ENCODE data around the gene EML1. TPM values are rescaled to one million over a fixed set of nuclear protein-coding genes. Genes with fewer than 3 reads are reported as not detected.

The EML1 gene, protein sequence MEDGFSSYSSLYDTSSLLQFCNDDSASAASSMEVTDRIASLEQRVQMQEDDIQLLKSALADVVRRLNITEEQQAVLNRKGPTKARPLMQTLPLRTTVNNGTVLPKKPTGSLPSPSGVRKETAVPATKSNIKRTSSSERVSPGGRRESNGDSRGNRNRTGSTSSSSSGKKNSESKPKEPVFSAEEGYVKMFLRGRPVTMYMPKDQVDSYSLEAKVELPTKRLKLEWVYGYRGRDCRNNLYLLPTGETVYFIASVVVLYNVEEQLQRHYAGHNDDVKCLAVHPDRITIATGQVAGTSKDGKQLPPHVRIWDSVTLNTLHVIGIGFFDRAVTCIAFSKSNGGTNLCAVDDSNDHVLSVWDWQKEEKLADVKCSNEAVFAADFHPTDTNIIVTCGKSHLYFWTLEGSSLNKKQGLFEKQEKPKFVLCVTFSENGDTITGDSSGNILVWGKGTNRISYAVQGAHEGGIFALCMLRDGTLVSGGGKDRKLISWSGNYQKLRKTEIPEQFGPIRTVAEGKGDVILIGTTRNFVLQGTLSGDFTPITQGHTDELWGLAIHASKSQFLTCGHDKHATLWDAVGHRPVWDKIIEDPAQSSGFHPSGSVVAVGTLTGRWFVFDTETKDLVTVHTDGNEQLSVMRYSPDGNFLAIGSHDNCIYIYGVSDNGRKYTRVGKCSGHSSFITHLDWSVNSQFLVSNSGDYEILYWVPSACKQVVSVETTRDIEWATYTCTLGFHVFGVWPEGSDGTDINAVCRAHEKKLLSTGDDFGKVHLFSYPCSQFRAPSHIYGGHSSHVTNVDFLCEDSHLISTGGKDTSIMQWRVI
- 0.32 and 0.88 TPM in 2 replicates for total RNA-seq

DNA sequence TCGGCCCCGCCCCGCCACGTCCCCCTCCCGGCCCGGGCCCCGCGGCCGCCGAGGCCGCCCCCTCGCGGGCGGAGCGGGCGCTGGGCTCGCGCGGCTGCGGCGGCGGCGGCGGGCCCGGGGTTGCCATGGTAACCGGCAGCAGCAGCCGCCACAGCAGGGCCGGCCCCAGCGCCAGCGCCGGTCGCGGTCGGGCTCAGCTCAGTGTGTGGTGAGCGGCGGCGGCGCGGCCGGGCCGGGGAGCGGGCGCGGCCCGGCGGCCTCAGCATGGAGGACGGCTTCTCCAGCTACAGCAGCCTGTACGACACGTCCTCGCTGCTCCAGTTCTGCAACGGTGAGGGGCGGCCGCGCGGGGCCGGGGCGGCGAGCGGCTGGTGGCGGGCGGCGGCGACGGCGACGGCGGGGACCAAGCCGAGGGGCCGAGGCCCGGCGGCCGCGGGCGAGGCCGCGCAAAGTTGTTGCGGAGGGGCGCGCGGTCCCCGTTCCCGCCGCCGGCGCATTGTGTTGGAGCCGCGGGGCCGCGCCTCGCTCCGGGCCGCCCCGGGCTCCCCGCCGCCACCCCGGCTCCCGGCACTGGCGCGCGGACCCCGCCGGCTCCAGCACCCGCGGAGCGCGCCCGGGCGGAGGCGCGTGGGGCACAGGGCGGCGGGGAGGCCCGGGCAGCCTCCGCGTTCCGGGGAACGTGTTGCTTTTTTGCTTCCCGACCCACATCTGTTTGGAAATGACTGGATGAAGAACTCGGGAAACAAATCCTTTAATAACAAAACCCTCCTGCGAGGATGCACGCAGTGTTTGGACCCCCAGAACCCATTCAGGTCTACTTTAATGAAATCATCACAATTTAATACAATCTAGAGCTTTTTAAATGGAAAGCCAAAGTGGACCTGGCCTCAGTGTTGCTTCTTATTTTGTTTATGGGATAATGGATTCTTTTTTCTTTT lies at the start of gene EML1:
Gene EML1 (plus strand): TSS at position 201 of the 938 bp plus-strand sequence. CDS start 64 bp downstream, at position 265.
- intact Hi-C loops (cut with micrococcal nuclease) = loop anchor here (1.0 kb wide), 1 partner anchor 111 kb away; no protein-coding TSS in a partner anchor

DNA sequence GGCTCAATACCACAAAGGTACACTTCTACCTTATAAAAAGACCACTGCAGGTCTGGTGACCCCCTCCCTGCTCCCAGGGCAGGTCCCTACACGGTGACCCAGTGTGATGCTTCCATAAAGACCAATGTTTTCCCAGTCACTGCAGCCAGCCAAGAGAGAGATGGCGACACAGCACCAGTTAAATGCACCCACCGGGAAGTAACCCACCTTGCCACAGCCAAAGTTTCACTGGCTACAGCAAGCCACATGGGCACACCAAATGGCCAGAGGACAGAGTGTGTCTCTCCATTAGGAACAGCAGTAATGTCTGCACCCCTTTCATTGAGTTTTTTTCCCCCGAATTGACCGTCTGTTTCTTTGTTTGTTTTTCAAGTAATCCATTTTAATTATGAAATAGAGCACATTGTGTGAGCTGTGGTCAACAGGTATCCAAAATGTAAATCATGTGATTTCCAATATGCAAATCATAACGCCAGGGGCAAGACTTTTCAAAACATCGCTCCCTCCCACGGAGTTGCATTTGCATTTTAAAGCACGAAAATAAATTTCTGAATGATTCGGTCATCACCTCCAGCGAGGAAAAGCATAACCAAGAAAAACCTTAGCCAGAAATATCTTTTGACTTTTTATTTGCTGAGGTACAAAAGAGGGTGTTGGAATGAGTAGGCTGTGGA lies 48.9 kb upstream of the EML1 start:
- intact Hi-C loops (cut with micrococcal nuclease) = no loop called here

DNA sequence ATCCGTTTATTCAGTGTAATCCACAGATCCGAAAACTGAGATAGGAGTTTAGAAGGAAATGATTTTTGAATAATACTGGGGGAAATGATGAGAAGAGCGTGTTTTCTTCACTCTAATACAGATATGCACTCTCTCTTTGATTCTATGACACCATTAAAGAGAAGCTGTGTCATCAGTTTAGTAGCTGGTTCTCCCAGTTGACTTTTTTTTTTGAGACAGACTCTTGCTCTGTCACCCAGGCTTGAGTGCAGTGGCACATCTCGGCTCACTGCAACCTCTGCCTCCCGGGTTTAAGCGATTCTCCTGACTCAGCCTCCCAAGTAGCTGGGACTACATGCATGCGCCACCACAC lies 48.4 kb upstream of the EML1 start:
- intact Hi-C loops (cut with micrococcal nuclease) = no loop called here

DNA sequence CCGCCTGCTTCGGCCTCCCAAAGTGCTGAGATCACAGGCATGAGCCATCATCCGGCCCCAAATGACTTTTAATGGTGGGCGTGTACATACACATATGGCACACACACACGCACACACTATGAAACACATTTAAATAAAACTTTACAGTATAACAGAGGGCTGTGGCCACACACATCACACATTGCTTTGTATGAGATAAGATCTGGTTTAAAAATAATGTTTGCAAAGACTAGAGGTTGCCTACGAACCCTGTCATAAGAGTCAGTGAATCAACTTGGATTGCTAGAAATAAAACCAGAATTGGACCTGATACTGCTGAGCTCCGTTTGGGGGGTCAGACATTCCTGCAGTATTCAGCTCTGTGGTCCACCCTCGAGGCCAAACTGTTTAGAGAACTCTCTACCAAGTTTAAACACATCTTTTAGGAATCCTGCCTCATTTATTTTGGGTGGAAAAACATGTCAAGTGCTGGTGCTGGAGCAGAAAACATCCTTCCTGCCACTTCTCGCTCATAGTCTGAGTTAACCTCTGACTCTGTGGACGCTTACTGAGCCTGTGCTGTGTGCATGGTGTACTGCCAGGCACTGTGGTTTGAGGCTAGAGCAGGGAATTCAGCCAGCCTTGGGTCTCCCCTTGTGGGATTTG lies 47.8 kb upstream of the EML1 start:
- intact Hi-C loops (cut with micrococcal nuclease) = no loop called here

DNA sequence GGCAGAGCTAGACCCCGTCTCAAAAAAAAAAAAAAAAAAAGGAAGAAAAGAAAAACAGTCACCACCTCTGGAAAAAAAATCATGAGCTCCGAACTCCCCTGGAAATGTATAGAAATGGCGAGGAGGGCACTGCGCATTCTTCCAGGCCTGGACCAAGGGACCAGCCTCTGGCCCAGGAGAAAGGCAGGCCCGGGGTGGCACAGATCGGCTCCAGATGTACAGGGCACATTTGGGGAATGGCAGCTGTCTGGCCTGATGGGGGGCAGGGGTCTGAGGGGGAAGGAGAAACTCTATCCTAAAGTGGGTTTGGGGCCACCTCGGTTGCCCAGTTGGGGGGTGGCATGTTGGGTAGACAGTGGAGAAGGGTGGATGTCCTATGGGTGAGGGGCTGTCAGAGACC lies 46.0 kb upstream of the EML1 start:
- intact Hi-C loops (cut with micrococcal nuclease) = no loop called here

DNA sequence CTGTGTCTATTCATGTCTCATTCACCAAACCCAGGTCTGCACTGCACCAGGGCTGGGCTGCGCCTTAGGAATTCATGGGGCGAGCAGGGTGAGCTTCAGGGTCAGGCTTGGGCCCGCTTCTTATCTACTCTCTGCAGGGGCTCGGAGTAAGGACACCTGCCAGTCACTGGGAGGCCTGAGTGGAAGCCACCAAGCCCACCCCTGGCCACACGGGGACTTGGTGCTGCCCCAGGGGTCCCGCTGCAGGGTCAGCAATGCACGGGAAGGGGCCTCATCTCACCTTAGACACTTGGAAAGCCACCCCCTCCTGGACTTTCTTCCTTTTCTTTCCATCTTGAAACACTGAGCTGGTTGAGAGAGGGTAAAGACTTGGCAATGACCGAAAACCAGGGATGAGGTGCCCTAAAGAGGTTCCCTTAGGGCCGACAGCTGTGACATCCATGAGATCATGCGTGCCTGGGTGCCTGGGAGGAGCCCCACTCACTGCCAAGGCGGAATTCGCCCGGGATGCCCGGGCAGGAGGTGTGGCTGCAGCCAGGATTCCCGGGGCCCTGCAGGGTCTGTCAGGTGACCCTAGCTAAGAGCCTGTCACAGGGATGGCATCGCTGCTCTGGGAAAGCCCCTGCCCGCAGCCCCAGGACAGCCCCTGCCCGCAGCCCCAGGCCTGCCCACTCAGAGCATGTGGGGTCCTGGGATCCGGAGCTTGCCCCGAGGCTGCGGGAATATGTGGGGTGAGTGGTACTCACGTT lies 45.5 kb upstream of the EML1 start:
- intact Hi-C loops (cut with micrococcal nuclease) = no loop called here

DNA sequence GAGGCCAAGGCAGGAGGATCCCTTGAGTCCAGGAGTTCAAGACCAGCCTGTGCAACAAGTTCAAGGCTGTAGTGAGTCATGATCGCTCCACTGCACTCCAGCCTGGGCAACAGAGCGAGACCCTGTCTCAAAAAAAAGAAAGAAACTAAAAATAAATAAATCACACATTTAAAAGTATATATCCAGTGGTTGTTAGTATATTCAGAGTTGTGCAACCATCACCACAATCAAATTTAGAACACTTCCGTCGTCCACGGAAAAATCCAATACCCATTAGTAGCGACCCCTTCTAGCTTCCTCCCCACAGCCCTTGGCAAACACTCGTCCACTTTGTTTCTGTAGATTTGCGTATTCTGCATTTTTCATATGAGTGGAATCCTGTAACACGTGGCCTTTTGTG lies 44.7 kb upstream of the EML1 start:
- intact Hi-C loops (cut with micrococcal nuclease) = no loop called here

DNA sequence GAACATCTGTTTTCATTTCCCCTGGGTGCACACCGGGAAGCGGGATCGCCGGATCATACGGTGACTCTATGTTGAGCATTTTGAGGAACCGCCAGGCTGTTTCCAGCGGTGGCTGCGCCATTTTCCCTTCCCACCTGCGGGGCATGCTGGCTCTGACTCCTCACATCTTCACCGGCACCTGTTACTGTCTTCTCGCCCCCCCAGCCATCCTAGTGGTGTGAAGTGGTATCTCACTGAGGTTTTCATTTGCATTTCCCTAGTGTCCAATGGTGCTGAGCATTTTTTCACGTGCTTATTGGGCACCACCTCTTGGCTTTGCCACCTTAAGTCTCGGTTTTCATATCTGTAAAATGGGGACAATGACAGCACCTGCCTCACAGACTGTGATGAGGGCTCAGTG lies 44.1 kb upstream of the EML1 start:
- intact Hi-C loops (cut with micrococcal nuclease) = no loop called here

DNA sequence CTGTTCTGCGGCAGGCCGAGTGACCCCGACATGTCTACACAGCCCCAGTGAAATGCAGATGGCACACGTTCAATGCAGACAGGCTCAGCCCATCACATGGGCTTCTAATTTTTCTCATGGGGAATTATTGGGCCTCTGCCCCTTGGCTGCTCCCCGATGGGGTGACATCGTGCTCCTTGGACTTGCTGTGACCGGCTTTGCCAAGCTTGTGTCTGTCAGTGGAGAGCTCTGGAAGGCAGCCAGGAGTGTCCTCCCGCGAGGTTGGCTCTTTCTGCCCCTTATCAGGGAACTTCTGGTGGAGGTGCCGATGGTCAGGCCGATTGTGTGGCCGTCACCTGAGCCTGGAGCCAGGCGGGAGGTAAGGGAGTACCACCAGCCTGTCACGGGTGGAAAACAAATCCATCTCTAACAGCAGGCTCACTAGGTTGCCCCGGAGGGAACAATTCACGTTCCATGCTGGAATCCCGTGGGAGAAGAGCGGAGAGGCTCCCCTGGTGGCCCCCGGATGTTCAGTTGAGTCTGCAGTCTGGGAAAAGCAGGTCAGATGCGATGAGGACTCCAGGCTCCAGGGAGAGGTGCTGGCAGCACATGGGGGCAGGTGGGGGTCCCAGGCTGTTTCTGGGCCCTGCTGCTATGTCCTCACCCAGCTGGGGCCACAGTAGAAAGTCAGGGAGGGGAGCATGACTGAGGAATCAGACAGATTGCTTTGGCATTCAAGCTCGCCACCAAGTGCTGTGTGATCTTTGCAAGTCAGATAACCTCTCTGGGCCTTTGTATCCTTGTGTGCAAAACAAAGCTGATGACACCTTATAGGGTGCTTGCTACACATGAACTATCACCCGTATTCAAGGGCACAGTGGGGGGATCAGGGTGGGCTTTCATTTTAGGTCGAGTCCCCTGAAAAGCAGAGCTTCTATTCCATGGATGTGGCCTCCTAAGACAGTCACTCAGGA lies 43.2 kb upstream of the EML1 start:
- intact Hi-C loops (cut with micrococcal nuclease) = no loop called here

DNA sequence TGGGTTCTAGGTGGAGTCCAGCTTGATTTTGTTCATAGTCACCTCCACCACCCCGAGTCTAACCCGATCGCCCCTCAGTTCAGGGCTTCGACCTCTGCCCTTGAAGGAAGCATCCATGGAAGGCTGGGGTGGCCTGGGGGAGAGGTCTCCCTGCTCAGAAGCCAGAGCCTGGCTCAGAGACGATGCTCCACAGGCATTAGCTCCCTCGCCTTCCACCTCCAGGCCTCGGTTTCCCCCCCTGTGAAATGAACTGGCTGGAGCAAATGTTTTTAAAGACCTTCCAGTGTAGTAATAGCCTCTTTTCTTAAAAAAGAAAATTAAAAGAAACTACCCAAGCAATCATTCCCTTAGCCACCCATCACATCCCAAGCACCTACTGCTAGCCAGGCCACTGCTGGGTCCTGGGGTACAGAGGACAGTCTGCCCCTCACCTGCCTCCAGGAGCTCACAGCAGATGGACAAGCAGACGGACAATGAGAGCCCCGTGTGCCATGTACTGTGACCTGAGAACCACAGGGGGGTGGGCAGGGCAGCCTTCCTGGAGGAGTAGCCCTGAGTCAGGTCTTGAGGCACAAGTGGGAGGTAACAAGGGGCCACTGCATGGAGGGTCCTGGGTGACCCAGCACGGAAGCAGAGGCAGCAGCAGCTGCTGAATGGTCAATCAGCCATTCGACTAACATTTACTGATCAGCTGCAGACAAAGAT lies 42.3 kb upstream of the EML1 start:
- intact Hi-C loops (cut with micrococcal nuclease) = no loop called here

DNA sequence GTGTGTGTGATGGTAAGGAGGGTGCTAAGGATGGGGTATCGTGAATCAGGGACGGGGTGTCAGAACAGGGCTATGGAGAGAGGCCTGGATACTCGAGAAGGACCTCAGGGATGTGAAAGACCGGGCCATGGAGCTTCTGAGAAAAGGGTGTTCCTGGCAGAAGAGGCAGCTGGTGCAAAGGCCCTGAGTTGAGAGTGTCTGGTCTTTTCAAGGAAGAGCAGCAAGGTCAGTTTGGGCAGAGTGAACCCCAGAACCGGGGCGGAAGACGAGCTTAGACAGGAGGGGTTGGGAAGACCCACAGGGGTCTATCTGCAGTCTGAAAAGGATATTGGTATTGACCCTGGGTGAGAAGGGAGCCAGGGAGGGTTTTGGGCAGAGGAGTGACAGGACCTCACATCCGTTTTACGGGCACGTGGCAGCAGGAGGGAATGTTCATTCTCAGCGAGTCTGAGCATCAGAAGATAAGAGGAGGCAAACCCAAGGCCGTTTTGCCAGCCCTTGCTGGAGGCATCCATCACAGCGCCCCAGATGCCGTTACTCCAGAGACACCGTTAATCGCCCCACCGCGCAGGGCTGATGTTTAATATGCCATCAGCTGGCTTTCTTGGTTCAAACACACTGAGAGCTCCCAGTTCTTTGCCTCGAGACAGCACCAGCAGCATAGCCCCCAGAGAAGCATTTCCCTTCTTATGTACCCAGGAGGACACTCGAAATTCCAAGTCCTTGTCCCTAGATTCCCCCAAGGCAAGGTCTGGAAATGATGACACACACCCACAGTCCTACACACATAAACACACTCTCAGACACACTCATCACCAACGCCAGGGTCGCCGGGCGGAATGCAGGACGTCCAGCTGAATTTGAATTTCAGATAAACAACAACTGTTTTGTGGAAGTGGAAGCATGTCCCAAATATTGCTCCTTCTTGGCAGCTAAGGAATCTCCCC lies 41.4 kb upstream of the EML1 start:
- intact Hi-C loops (cut with micrococcal nuclease) = no loop called here

DNA sequence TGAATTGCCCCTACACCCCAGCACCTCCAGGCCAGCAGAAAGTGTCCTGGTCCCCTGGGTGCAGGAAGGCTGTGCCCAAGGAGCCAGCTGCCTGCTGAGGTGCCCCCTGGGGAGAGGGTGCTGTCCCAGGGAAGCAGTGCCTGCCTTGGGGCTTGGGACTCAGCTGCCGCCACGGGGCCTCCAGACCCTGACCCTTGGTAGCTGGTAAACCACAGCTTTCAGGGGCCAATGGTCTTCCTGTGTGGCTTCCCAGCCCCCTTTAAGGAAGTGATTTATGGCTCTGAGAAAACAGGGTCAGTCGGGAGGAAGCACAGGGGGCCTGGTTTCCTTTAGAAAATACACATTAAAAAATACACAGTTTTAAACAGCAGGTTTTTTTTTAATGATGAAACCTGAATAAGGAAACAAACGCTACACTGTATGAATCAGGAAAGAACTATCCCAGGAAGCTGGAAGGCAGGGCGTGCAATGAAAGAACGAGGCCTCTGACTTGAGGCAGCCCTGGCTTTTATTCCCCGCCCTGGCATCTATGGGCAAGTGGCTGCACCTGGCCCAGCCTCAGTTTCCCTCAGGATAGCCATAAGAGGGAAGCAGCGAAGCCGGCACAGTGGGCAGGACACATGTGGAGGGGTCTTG lies 40.6 kb upstream of the EML1 start:
- intact Hi-C loops (cut with micrococcal nuclease) = no loop called here

DNA sequence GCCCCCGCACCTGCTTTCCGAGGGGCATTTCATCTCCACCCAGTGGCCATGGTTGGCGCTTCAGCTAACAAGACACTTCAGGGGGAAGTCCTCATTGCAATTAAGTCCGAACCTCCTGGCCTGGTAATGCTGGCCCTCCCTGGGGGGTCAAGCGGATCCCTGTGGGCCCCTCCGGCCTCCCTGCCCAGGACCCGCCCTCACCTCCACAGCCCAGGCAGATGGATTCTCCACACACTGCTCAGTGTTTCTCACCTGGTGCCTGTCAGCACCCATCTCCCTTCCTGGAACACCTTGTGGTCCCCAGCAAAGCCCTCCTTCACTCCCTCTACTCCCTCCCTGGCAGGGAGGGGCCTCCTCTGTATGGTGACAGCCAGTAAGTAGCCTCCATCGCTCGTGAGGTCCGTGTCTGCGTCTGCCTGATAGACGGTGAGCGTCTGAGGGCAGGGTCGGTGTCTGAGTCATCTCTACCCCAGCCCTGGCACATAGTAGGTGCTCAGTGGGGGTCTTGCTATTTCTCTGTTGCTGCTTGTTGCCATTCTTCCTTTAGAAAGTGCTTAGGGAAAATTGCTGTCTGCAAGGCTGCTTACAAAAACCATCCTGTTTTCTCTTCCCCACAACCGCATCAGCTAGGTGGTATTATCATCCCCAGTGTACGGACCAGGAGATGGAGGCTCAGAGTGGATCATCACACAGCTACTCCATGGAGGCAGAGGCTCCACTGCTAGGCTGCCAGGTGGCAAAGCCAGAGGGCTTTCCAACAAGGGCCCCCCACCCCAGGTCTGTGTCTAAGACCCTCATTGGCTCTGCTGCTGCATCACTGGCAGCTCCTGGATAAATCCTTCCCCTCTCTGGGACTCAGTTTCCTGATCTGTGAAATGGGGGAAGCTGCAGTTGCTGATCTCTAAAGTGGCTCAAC lies 39.7 kb upstream of the EML1 start:
- intact Hi-C loops (cut with micrococcal nuclease) = no loop called here

DNA sequence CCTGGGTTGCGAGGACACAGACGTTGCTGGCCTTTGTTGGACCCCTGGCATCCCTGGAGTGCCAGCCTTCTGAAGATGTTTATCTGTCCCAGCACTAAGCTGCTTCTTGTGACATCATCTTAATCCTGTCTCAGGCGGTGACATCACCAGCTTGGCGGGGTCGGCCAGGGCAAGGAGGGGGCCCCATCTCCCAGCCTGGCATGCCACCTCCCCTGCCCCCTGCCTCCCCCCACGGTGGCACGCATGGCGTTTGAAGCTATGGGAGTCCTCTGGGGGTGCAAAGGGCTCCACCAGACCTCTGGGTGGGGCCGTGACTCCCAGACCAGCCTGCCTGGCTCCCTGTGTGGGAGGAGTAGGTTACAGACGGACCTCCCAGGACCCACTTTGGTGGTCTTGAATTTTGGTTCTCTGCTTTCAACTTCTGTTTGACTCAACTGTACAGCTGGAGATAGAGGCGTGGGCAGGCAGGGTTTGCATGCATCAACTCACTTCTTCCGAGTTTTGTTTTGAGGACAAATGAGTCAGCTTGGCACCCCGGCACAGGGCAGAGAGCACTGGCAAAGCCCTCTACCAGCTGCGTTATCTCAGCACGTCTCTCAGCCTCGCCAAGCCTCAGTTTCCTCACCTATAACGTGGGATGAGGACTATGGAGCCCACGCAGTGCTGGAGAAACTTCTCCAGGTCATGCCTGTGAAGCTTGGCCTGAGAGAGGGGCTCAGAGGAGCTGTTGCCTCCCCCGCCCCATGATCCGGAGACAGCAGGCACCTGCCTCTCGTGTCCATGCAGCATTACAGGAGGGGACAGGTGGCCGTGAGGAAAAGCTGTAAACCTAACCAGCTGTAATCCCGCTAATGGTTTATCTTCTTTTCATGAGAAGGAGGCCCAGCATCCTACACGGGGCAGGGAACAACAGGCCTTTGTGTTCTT lies 38.8 kb upstream of the EML1 start:
- intact Hi-C loops (cut with micrococcal nuclease) = no loop called here
